BLaER1 (cell line): ENCODE data around the gene AKT3.

Source experiments
- H3K27ac ChIP-seq: shearing (Covaris generic); formaldehyde crosslinking; 2 replicates; pipeline ENCODE4 v1.8.1; 2022
- H3K27me3 ChIP-seq: shearing (Covaris generic); formaldehyde crosslinking; 2 replicates; pipeline ENCODE4 v1.8.1; 2022
- H3K36me3 ChIP-seq: shearing (Covaris generic); formaldehyde crosslinking; 2 replicates; pipeline ENCODE4 v1.8.1; 2022
- H3K4me1 ChIP-seq: shearing (Covaris generic); formaldehyde crosslinking; 2 replicates; pipeline ENCODE4 v1.8.1; 2022
- H3K4me2 ChIP-seq: shearing (Covaris generic); formaldehyde crosslinking; 2 replicates; pipeline ENCODE4 v1.8.1; 2022
- H3K4me3 ChIP-seq: shearing (Covaris generic); formaldehyde crosslinking; 2 replicates; pipeline ENCODE4 v1.8.1; 2022
- H3K9ac ChIP-seq: shearing (Covaris generic); formaldehyde crosslinking; 2 replicates; pipeline ENCODE4 v1.8.1; 2022
- H3K9me3 ChIP-seq: shearing (Covaris generic); formaldehyde crosslinking; 2 replicates; pipeline ENCODE4 v1.8.1; 2022
- H4K20me1 ChIP-seq: shearing (Covaris generic); formaldehyde crosslinking; 2 replicates; pipeline ENCODE4 v1.8.1; 2022
- Cebpa-rat ChIP-seq: shearing (Covaris generic); IDR thresholded peaks from 2 replicates; pipeline ENCODE4 v1.8.1; 2022

Gene AKT3

DNA sequence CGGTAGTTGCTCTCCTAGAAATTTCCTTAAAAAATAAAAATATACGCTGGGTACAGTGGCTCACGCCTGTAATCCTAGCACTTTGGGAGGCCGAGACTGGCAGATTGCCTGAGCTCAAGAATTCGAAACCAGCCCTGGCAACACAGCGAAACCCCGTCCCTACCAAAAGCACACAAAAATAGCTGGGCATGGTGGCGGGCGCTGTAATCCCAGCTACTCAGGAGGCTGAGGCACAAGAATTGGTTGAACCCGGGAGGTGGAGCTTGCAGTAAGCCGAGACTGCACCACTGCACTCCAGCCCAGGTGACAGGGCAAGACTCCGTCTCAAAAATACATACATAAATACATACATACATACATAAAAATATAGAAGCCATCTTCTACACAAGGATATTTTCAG lies 262.8 kb downstream of the AKT3 start:
- Histone ChIP-seq H3K4me1 (no peaks in the 10 kb centered on the region), H4K20me1 (no peaks in the 10 kb centered on the region), H3K36me3 (peaks cover 10% of the 10 kb centered on the region; the same call in 1 of the 2 replicates), H3K9me3 (peaks cover 40% of the 10 kb centered on the region), H3K27me3 (no peaks in the 10 kb centered on the region), H3K9ac (no peak overlapping the region), H3K4me2 (no peak overlapping the region), H3K27ac (no peak overlapping the region), H3K4me3 (no peak overlapping the region)
- no peak for TF ChIP-seq Cebpa-rat

GRCh38 chr1:243585982-243586381 lies 264.1 kb downstream of the AKT3 start:
- no peak overlapping the region for H3K9ac ChIP-seq
- H4K20me1 ChIP-seq = no peaks in the 10 kb centered on the region
- H3K4me3 ChIP-seq = no peak overlapping the region
- no peak for TF ChIP-seq Cebpa-rat
- peaks cover 11% of the 10 kb centered on the region for H3K36me3 ChIP-seq
- peaks cover 52% of the 10 kb centered on the region for H3K9me3 ChIP-seq
- no peak overlapping the region for H3K27ac ChIP-seq
- no peaks in the 10 kb centered on the region for H3K27me3 ChIP-seq
- H3K4me1 ChIP-seq = no peaks in the 10 kb centered on the region
- H3K4me2 ChIP-seq = no peak overlapping the region

GRCh38 chr1:243582326-243582725 lies 267.7 kb downstream of the AKT3 start:
- H3K9me3 ChIP-seq = peaks cover 59% of the 10 kb centered on the region
- H3K27ac ChIP-seq = no peak overlapping the region
- no peak overlapping the region for H3K9ac ChIP-seq
- no peaks in the 10 kb centered on the region for H3K27me3 ChIP-seq
- H4K20me1 ChIP-seq = no peaks in the 10 kb centered on the region
- no peak overlapping the region for H3K4me3 ChIP-seq
- H3K4me2 ChIP-seq = no peak overlapping the region
- TF ChIP-seq Cebpa-rat = no peak
- H3K4me1 ChIP-seq = no peaks in the 10 kb centered on the region
- H3K36me3 ChIP-seq = peaks cover 23% of the 10 kb centered on the region

DNA sequence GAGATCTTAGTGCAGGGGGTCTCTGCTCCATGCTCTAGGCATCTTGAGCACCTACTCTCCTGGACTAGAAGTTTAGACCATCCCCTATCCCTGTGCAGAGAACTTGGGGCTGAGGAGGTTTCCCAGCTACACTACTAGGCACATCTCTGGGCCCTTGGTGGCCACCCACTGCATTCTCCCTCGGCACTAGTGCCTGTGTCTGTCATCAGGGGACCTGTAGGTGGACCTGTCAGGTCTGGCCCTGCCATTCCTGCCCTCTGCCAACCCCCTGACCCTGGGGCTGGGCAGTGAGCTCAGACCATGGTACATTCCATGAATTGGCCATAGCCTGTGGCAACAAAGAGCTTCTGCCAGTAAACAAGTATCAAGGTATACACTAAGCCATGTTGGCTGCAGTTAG lies 269.1 kb downstream of the AKT3 start:
- H3K36me3 ChIP-seq = peaks cover 22% of the 10 kb centered on the region
- no peak overlapping the region for H3K4me3 ChIP-seq
- no peaks in the 10 kb centered on the region for H3K27me3 ChIP-seq
- H4K20me1 ChIP-seq = no peaks in the 10 kb centered on the region
- H3K4me2 ChIP-seq = no peak overlapping the region
- no peak for TF ChIP-seq Cebpa-rat
- peaks cover 58% of the 10 kb centered on the region for H3K9me3 ChIP-seq
- no peak overlapping the region for H3K27ac ChIP-seq
- no peaks in the 10 kb centered on the region for H3K4me1 ChIP-seq
- no peak overlapping the region for H3K9ac ChIP-seq

GRCh38 chr1:243580072-243580471 lies 270.0 kb downstream of the AKT3 start:
- Histone ChIP-seq H3K27ac (no peak overlapping the region), H3K4me2 (no peak overlapping the region), H3K27me3 (no peaks in the 10 kb centered on the region), H4K20me1 (no peaks in the 10 kb centered on the region), H3K9ac (no peak overlapping the region), H3K4me1 (no peaks in the 10 kb centered on the region), H3K36me3 (peaks cover 22% of the 10 kb centered on the region), H3K9me3 (peaks cover 49% of the 10 kb centered on the region), H3K4me3 (no peak overlapping the region)
- no peak for TF ChIP-seq Cebpa-rat

DNA sequence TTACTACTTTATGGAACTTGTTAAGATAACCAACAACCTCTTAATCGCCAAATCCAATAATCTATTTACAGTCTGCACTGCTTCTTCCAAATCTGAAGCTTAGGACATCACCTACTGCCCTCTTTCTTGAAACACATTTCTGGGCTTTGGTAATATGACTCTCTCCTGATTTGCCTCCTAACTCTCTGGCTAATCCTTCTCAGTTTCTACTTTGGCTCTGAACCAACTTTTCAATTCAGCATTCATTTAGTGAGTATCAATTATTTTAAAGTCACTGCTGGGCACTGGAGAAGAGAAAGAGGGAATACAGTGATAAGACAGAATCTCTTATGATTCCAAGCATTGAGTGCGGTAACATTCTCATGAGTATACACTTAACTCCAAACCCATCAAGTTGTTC lies 275.0 kb downstream of the AKT3 start:
- no peak for TF ChIP-seq Cebpa-rat
- H3K36me3 ChIP-seq = peaks cover 18% of the 10 kb centered on the region

GRCh38 chr1:243572940-243573339 lies 277.1 kb downstream of the AKT3 start:
- no peak for TF ChIP-seq Cebpa-rat
- no peaks in the 10 kb centered on the region for H4K20me1 ChIP-seq
- peaks cover 8% of the 10 kb centered on the region; the same call in 1 of the 2 replicates for H3K9me3 ChIP-seq
- no peaks in the 10 kb centered on the region for H3K27me3 ChIP-seq
- H3K9ac ChIP-seq = no peak overlapping the region
- no peaks in the 10 kb centered on the region for H3K4me1 ChIP-seq
- H3K4me2 ChIP-seq = no peak overlapping the region
- H3K36me3 ChIP-seq = peaks cover 12% of the 10 kb centered on the region
- no peak overlapping the region for H3K27ac ChIP-seq
- no peak overlapping the region for H3K4me3 ChIP-seq

More for the DNA sequence above, 275.0 kb downstream of the AKT3 start:
- Histone ChIP-seq H4K20me1 (no peaks in the 10 kb centered on the region), H3K4me1 (no peaks in the 10 kb centered on the region), H3K9ac (no peak overlapping the region), H3K4me3 (no peak overlapping the region), H3K4me2 (no peak overlapping the region), H3K27me3 (no peaks in the 10 kb centered on the region), H3K27ac (no peak overlapping the region), H3K9me3 (peaks cover 10% of the 10 kb centered on the region; the same call in 1 of the 2 replicates)

DNA sequence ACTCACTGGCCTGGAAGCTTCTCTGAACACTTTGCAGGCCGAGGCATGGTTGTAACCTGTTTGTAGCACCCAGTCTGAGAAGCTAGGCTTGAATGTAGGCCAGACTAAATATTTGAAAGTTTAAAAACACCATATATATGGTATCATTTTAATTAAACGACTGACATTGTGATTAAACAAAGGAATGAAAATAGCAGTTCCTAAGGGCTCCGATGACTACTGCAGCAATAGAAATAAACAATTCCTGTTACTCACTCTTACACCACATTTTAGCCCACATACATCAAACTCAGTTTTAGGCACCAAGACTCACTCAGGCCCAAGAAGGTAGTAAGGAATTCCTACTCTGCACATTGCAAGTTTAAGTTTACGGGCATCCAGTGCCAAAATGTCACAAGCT lies 281.2 kb downstream of the AKT3 start:
- Histone ChIP-seq H3K4me1 (no peaks in the 10 kb centered on the region), H3K27me3 (no peaks in the 10 kb centered on the region), H3K27ac (no peak overlapping the region), H3K9ac (no peak overlapping the region), H4K20me1 (no peaks in the 10 kb centered on the region), H3K4me3 (no peak overlapping the region), H3K36me3 (peaks cover 15% of the 10 kb centered on the region), H3K9me3 (no peaks in the 10 kb centered on the region), H3K4me2 (no peak overlapping the region)
- no peak for TF ChIP-seq Cebpa-rat

DNA sequence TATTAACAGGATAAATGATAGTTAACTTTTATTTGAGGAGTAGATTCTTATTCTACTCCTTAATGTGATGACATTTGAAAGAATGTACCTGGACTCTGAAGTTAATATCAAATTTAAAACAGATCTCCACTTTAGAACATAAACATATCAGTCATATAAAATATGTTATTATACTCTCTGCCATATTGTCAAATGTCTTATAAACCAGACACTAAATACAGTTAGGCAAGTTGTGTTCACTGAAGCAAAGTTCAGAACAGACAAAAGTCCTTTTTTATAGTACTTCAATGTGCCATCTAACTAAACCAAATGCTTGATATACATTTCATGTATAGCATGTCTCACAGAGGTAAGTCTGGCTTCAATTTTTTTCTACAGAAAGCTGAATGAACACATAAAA lies 285.2 kb downstream of the AKT3 start:
- Histone ChIP-seq H3K27me3 (no peaks in the 10 kb centered on the region), H3K4me1 (no peaks in the 10 kb centered on the region), H3K4me3 (no peak overlapping the region), H4K20me1 (no peaks in the 10 kb centered on the region), H3K9ac (no peak overlapping the region), H3K9me3 (peaks cover 12% of the 10 kb centered on the region), H3K27ac (no peak overlapping the region), H3K4me2 (no peak overlapping the region), H3K36me3 (peaks cover 26% of the 10 kb centered on the region)
- no peak for TF ChIP-seq Cebpa-rat

GRCh38 chr1:243563732-243564131 lies 286.3 kb downstream of the AKT3 start:
- H3K4me3 ChIP-seq = no peak overlapping the region
- H3K27ac ChIP-seq = no peak overlapping the region
- no peak for TF ChIP-seq Cebpa-rat
- no peak overlapping the region for H3K4me2 ChIP-seq
- H3K9me3 ChIP-seq = peaks cover 12% of the 10 kb centered on the region
- no peaks in the 10 kb centered on the region for H4K20me1 ChIP-seq
- H3K4me1 ChIP-seq = no peaks in the 10 kb centered on the region
- H3K27me3 ChIP-seq = no peaks in the 10 kb centered on the region
- peaks cover 26% of the 10 kb centered on the region for H3K36me3 ChIP-seq
- H3K9ac ChIP-seq = no peak overlapping the region

DNA sequence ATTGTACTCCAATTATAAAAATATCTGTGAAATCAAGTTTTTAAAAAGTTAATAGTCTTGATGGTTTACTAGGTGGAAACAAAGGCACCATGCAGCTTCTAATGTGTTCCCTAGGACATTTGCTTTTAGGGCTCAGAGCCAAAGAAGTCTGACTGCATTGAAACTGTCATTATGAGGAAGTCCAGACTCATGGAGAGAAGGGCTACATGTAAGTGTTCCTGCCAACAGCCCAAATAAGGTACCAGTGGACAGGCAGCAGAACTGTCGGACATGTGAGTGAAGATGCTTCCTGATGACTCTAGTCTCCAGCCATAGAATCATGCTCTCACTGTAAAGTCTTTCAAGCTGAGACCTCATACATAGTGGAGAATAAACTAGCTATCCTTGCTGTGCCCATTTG lies 287.6 kb downstream of the AKT3 start:
- Histone ChIP-seq H3K9ac (no peak overlapping the region), H3K4me3 (no peak overlapping the region), H3K4me2 (no peak overlapping the region), H3K27ac (no peak overlapping the region), H3K27me3 (no peaks in the 10 kb centered on the region), H3K36me3 (peaks cover 26% of the 10 kb centered on the region), H3K9me3 (peaks cover 12% of the 10 kb centered on the region), H4K20me1 (no peaks in the 10 kb centered on the region), H3K4me1 (no peaks in the 10 kb centered on the region)
- TF ChIP-seq Cebpa-rat = no peak
